ENCODE measurements around the gene ITGA6.

DNA sequence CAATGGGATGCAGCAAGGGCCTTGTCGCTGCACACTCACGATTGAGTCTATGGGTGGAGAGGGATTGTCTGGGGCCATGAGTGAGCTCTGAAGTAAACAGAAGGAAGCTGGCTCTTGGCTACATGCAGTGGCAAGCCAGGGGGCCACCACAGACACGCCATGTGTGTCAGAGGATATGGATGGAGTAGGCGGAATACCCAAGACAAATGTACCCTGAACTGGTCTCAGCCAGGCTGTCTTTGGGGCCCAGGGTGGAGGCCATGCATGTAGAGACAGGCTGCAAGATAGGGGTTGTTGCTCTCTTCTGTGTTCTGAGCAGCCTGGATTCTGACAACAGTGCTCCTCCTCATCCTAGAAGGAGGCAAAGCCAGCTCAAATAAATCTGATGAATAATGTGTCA, 24.0 kb upstream of the ITGA6 start:
- TF ChIP-seq CTCF (IDR thresholded peaks at IDR 0.05 in 2 of 3, conservative IDR thresholded peaks at IDR 0.05 in 1 of 3; ENCODE audit: borderline replicate concordance in 1 of 3, insufficient read depth in 1 of 3, low read depth in 2 of 3, low read length in 2 of 3) (no peak), ZNF274 (IDR thresholded peaks at IDR 0.05; ENCODE audit: low read depth, low read length) (no peak), POLR2A (IDR thresholded peaks at IDR 0.05; ENCODE audit: borderline replicate concordance, extremely low read depth, insufficient read depth, insufficient read length) (no peak), TCF7L2 (IDR thresholded peaks at IDR 0.05; ENCODE audit: borderline replicate concordance, extremely low read depth, insufficient read depth, insufficient read length) (no peak), EZH2 (IDR thresholded peaks at IDR 0.05) (no peak), YY1 (IDR thresholded peaks at IDR 0.05; ENCODE audit: extremely low read depth, insufficient replicate concordance, low read depth, low read length) (no peak), ZBTB33 (IDR thresholded peaks at IDR 0.05; ENCODE audit: extremely low read depth, insufficient replicate concordance, low read length) (no peak), SIN3A (IDR thresholded peaks at IDR 0.05; ENCODE audit: low read depth) (no peak)
- TF ChIP-seq, protein P1, sequence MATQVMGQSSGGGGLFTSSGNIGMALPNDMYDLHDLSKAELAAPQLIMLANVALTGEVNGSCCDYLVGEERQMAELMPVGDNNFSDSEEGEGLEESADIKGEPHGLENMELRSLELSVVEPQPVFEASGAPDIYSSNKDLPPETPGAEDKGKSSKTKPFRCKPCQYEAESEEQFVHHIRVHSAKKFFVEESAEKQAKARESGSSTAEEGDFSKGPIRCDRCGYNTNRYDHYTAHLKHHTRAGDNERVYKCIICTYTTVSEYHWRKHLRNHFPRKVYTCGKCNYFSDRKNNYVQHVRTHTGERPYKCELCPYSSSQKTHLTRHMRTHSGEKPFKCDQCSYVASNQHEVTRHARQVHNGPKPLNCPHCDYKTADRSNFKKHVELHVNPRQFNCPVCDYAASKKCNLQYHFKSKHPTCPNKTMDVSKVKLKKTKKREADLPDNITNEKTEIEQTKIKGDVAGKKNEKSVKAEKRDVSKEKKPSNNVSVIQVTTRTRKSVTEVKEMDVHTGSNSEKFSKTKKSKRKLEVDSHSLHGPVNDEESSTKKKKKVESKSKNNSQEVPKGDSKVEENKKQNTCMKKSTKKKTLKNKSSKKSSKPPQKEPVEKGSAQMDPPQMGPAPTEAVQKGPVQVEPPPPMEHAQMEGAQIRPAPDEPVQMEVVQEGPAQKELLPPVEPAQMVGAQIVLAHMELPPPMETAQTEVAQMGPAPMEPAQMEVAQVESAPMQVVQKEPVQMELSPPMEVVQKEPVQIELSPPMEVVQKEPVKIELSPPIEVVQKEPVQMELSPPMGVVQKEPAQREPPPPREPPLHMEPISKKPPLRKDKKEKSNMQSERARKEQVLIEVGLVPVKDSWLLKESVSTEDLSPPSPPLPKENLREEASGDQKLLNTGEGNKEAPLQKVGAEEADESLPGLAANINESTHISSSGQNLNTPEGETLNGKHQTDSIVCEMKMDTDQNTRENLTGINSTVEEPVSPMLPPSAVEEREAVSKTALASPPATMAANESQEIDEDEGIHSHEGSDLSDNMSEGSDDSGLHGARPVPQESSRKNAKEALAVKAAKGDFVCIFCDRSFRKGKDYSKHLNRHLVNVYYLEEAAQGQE (IDR thresholded peaks at IDR 0.05; ENCODE audit: low read depth), result no peak
- TF ChIP-seq, protein P2, sequence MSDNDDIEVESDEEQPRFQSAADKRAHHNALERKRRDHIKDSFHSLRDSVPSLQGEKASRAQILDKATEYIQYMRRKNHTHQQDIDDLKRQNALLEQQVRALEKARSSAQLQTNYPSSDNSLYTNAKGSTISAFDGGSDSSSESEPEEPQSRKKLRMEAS (IDR thresholded peaks at IDR 0.05), result no peak

Data from HCT116 (cell line).